Measurements from ENCODE around the gene BFSP2.
A peak's percentile ranks its signal among the peaks of the same experiment; 100 is the strongest.

The BFSP2 gene

GRCh38 chr3:133424937-133425869 is 25.3 kb downstream of the BFSP2 start:
- no peak for DNase-seq

- no peak for DNase-seq
Measured at GRCh38 chr3:133425898-133426297, 26.0 kb downstream of the BFSP2 start.

- no peak for DNase-seq
Measured at GRCh38 chr3:133426721-133427120, 26.9 kb downstream of the BFSP2 start.

- DNase-seq = no peak
Measured at GRCh38 chr3:133428552-133428951, 28.7 kb downstream of the BFSP2 start.

GRCh38 chr3:133429063-133429462 is 29.2 kb downstream of the BFSP2 start:
- no peak for DNase-seq

GRCh38 chr3:133439563-133439962 is 39.7 kb downstream of the BFSP2 start:
- no peak for DNase-seq

- DNase-seq = no peak
Measured at GRCh38 chr3:133440652-133441051, 40.8 kb downstream of the BFSP2 start.

GRCh38 chr3:133441867-133442270 is 42.0 kb downstream of the BFSP2 start:
- DNase-seq = no peak

- no peak for DNase-seq
Measured at GRCh38 chr3:133442518-133442917, 42.7 kb downstream of the BFSP2 start.

GRCh38 chr3:133443649-133444422 is 44.0 kb downstream of the BFSP2 start:
- no peak for DNase-seq

- no peak for DNase-seq
Measured at GRCh38 chr3:133444423-133444774, 44.5 kb downstream of the BFSP2 start.

GRCh38 chr3:133445108-133445507 is 45.3 kb downstream of the BFSP2 start:
- no peak for DNase-seq

- peak; percentile 19 for DNase-seq
Measured at GRCh38 chr3:133447750-133448477, 48.1 kb downstream of the BFSP2 start.

GRCh38 chr3:133448478-133449122 is 48.7 kb downstream of the BFSP2 start:
- DNase-seq = peak; percentile 16

GRCh38 chr3:133451309-133451708 is 51.5 kb downstream of the BFSP2 start:
- no peak for DNase-seq

GRCh38 chr3:133452641-133453319 is 52.9 kb downstream of the BFSP2 start:
- no peak for DNase-seq

GRCh38 chr3:133453383-133453782 is 53.5 kb downstream of the BFSP2 start:
- DNase-seq = no peak

- DNase-seq = no peak
Measured at GRCh38 chr3:133455281-133455680, 55.4 kb downstream of the BFSP2 start.

GRCh38 chr3:133455960-133456359 is 56.1 kb downstream of the BFSP2 start:
- no peak for DNase-seq

GRCh38 chr3:133457025-133457424 is 57.2 kb downstream of the BFSP2 start:
- no peak for DNase-seq

GRCh38 chr3:133457465-133458067 is 57.7 kb downstream of the BFSP2 start:
- DNase-seq = no peak

GRCh38 chr3:133459400-133459799 is 59.5 kb downstream of the BFSP2 start:
- no peak for DNase-seq

Data from NCI-H526 treated with DMSO at 0.1 percent for 48 hours (cell line).